HUES48 (cell line): Measurements from ENCODE around the gene ABAT.

Experiments
- H3K27ac ChIP-seq: one replicate; pipeline ENCODE4 v1.7.0; 2013; ENCODE audit warnings: low read depth, low read length, inconsistent platforms
- H3K27me3 ChIP-seq: 2 replicates; pipeline ENCODE4 v1.6.1; 2013; ENCODE audit warnings: mild to moderate bottlenecking, low read length; ENCODE audit not compliant: control insufficient read depth, insufficient read depth
- H3K36me3 ChIP-seq: 2 replicates; pipeline ENCODE4 v1.6.1; 2013; ENCODE audit warnings: low read length; ENCODE audit not compliant: control insufficient read depth, insufficient read depth
- H3K4me1 ChIP-seq: 2 replicates; pipeline ENCODE4 v1.6.1; 2013; ENCODE audit warnings: mild to moderate bottlenecking, low read length; ENCODE audit not compliant: control insufficient read depth, insufficient read depth
- H3K4me3 ChIP-seq: 2 replicates; pipeline ENCODE4 v1.5.1; 2013; ENCODE audit warnings: mild to moderate bottlenecking, low read depth, low read length
- H3K9ac ChIP-seq: 2 replicates; pipeline ENCODE4 v1.6.1; 2013; ENCODE audit warnings: mild to moderate bottlenecking, low read depth, low read length, moderate library complexity
- H3K9me3 ChIP-seq: 2 replicates; pipeline ENCODE4 v1.6.1; 2013; ENCODE audit warnings: low read length; ENCODE audit not compliant: control insufficient read depth, insufficient read depth

ABAT gene

GRCh38 chr16:8673611-8674412 is 605 bp upstream of the ABAT start:
- H3K9ac ChIP-seq: peak overlapping the region; percentile 18; the same call in 1 of the 2 replicates

GRCh38 chr16:8675183-8676159 is 1.1 kb downstream of the ABAT start:
- no peaks in the 10 kb centered on the region for H3K9me3 ChIP-seq
- H3K27ac ChIP-seq: no peak overlapping the region
- peak overlapping the region; percentile 85 for H3K4me3 ChIP-seq
- H3K27me3 ChIP-seq: peaks cover 31% of the 10 kb centered on the region
- no peaks in the 10 kb centered on the region for H3K36me3 ChIP-seq
- H3K9ac ChIP-seq: no peak overlapping the region
- peaks cover 5% of the 10 kb centered on the region; the same call in 1 of the 2 replicates for H3K4me1 ChIP-seq

More at GRCh38 chr16:8673611-8674412, 605 bp upstream of the ABAT start:
- Histone ChIP-seq H3K9me3 (no peaks in the 10 kb centered on the region), H3K36me3 (no peaks in the 10 kb centered on the region), H3K27me3 (peaks cover 31% of the 10 kb centered on the region), H3K27ac (no peak overlapping the region), H3K4me3 (peak overlapping the region; percentile 85), H3K4me1 (peaks cover 5% of the 10 kb centered on the region; the same call in 1 of the 2 replicates)

- peaks cover 31% of the 10 kb centered on the region for H3K27me3 ChIP-seq
- no peak overlapping the region for H3K9ac ChIP-seq
- peaks cover 5% of the 10 kb centered on the region; the same call in 1 of the 2 replicates for H3K4me1 ChIP-seq
- H3K4me3 ChIP-seq: no peak overlapping the region
- H3K9me3 ChIP-seq: no peaks in the 10 kb centered on the region
- no peak overlapping the region for H3K27ac ChIP-seq
- no peaks in the 10 kb centered on the region for H3K36me3 ChIP-seq
These were observed 1.7 kb downstream of the ABAT start for GRCh38 chr16:8676160-8676547.

- Histone ChIP-seq H3K9ac (no peak overlapping the region), H3K9me3 (no peaks in the 10 kb centered on the region), H3K4me1 (peaks cover 5% of the 10 kb centered on the region; the same call in 1 of the 2 replicates), H3K36me3 (no peaks in the 10 kb centered on the region), H3K4me3 (no peak overlapping the region), H3K27ac (no peak overlapping the region), H3K27me3 (peaks cover 31% of the 10 kb centered on the region)
These were observed 2.4 kb downstream of the ABAT start for GRCh38 chr16:8676737-8677375.

GRCh38 chr16:8677481-8677880 is 3.1 kb downstream of the ABAT start:
- H3K27ac ChIP-seq: no peak overlapping the region
- peaks cover 5% of the 10 kb centered on the region; the same call in 1 of the 2 replicates for H3K4me1 ChIP-seq
- H3K27me3 ChIP-seq: peaks cover 31% of the 10 kb centered on the region
- no peaks in the 10 kb centered on the region for H3K9me3 ChIP-seq
- no peak overlapping the region for H3K4me3 ChIP-seq
- no peak overlapping the region for H3K9ac ChIP-seq
- H3K36me3 ChIP-seq: no peaks in the 10 kb centered on the region

GRCh38 chr16:8678068-8678927 is 3.9 kb downstream of the ABAT start:
- H3K4me3 ChIP-seq: no peak overlapping the region

GRCh38 chr16:8679151-8679550 is 4.7 kb downstream of the ABAT start:
- Histone ChIP-seq H3K4me3 (no peak overlapping the region), H3K4me1 (no peaks in the 10 kb centered on the region), H3K27me3 (peaks cover 21% of the 10 kb centered on the region), H3K36me3 (no peaks in the 10 kb centered on the region), H3K27ac (no peak overlapping the region), H3K9ac (no peak overlapping the region), H3K9me3 (no peaks in the 10 kb centered on the region)

More at GRCh38 chr16:8678068-8678927, 3.9 kb downstream of the ABAT start:
- Histone ChIP-seq H3K4me1 (peaks cover 5% of the 10 kb centered on the region; the same call in 1 of the 2 replicates), H3K9me3 (no peaks in the 10 kb centered on the region), H3K36me3 (no peaks in the 10 kb centered on the region), H3K9ac (no peak overlapping the region), H3K27ac (no peak overlapping the region), H3K27me3 (peaks cover 27% of the 10 kb centered on the region)

- H3K9ac ChIP-seq: no peak overlapping the region
- no peak overlapping the region for H3K27ac ChIP-seq
- no peaks in the 10 kb centered on the region for H3K9me3 ChIP-seq
- no peaks in the 10 kb centered on the region for H3K36me3 ChIP-seq
- H3K27me3 ChIP-seq: no peaks in the 10 kb centered on the region
- H3K4me3 ChIP-seq: no peak overlapping the region
- peaks cover 8% of the 10 kb centered on the region; the same call in 1 of the 2 replicates for H3K4me1 ChIP-seq
These were observed 8.3 kb downstream of the ABAT start for GRCh38 chr16:8682551-8683259.

GRCh38 chr16:8683640-8684039 is 9.2 kb downstream of the ABAT start:
- Histone ChIP-seq H3K27ac (no peak overlapping the region), H3K4me3 (no peak overlapping the region), H3K4me1 (peaks cover 8% of the 10 kb centered on the region; the same call in 1 of the 2 replicates), H3K27me3 (no peaks in the 10 kb centered on the region), H3K36me3 (no peaks in the 10 kb centered on the region), H3K9me3 (no peaks in the 10 kb centered on the region), H3K9ac (no peak overlapping the region)
